Fibroblast of lung (primary cell): ENCODE data around the gene GNL2.

Experiments used
- CTCF ChIP-seq, 2 donors: IDR thresholded peaks in 1 of 2; conservative IDR thresholded peaks in 1 of 2; 1 replicate in 1 of 2; 2 replicates in 1 of 2; pipeline ENCODE4 v1.5.1; 2011 to 2012; ENCODE audit warnings: low read length in 2 of 2, control low read depth in 1 of 2, inconsistent platforms in 1 of 2, low read depth in 1 of 2, mild to moderate bottlenecking in 1 of 2
- EZH2 ChIP-seq: IDR thresholded peaks from 2 replicates; pipeline ENCODE4 v1.5.1; 2012; ENCODE audit warnings: low read length, control low read depth, mild to moderate bottlenecking; ENCODE audit errors: missing control alignments

GRCh38 chr1:37549341-37549740 lies 46.4 kb downstream of the GNL2 start:
- TF ChIP-seq CTCF (conservative IDR thresholded peaks at IDR 0.05 in 1 of 2, IDR thresholded peaks at IDR 0.05 in 1 of 2; ENCODE audit: low read depth in 1 of 2, low read length in 2 of 2) (no peak), EZH2 (no peak)
